ENCODE data around the gene PIM1.

DNA sequence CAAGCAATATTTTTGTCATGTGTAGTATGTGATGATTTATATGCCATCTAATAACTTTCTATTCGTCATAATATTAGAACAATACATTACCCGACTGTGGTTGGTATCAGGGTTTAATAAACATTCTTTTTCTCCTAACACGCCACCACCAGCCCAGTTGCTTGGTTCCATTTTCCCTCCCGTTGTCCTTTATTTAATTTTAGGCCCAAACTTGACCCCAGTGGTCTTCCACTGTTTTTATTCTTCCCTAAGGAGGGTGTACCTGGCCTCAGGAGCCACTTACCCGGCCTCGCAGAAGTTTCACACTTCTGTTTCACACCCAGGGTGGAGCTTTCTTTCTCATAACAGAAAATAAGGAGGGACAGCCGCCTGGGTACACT lies 33.1 kb upstream of the PIM1 start:
- TF ChIP-seq, protein P1, sequence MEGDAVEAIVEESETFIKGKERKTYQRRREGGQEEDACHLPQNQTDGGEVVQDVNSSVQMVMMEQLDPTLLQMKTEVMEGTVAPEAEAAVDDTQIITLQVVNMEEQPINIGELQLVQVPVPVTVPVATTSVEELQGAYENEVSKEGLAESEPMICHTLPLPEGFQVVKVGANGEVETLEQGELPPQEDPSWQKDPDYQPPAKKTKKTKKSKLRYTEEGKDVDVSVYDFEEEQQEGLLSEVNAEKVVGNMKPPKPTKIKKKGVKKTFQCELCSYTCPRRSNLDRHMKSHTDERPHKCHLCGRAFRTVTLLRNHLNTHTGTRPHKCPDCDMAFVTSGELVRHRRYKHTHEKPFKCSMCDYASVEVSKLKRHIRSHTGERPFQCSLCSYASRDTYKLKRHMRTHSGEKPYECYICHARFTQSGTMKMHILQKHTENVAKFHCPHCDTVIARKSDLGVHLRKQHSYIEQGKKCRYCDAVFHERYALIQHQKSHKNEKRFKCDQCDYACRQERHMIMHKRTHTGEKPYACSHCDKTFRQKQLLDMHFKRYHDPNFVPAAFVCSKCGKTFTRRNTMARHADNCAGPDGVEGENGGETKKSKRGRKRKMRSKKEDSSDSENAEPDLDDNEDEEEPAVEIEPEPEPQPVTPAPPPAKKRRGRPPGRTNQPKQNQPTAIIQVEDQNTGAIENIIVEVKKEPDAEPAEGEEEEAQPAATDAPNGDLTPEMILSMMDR (IDR thresholded peaks at IDR 0.05; ENCODE audit: low read depth, low read length), result no peak
- TF ChIP-seq EZH2phosphoT487 (IDR thresholded peaks at IDR 0.05; ENCODE audit: low read depth), result no peak

All from OCI-LY3 (cell line).